Esophagus muscularis mucosa (tissue), 4 donors: ENCODE data around the gene CENPB. TPM values are rescaled to one million over a fixed set of nuclear protein-coding genes. Genes with fewer than 3 reads are reported as not detected.

Experiments used
- DNase-seq: peaks from one replicate; pipeline ENCODE4 v3.0.0-alpha.2; 2017; ENCODE audit errors: extremely low spot score
- H3K27ac ChIP-seq, 4 donors: fragments of 200-600 bp; sonication (generic); replicated peaks in 1 of 4; 1 replicate in 3 of 4; 2 replicates in 1 of 4; pipeline ENCODE4 v1.5.1; 2016 to 2019; ENCODE audit warnings: mild to moderate bottlenecking in 1 of 4
- H3K27me3 ChIP-seq, 4 donors: fragments of 200-600 bp; sonication (generic); one replicate each; pipeline versions ENCODE4 v1.5.1 to v1.6.0; 2016 to 2019
- H3K36me3 ChIP-seq, 4 donors: fragments of 200-600 bp; sonication (generic); one replicate each; pipeline ENCODE4 v1.5.1; 2016 to 2019
- H3K4me1 ChIP-seq, 4 donors: fragments of 200-600 bp; sonication (generic); one replicate each; pipeline ENCODE4 v1.5.1; 2016 to 2019
- H3K4me3 ChIP-seq, 4 donors: fragments of 200-600 bp; sonication (generic); 1 replicate in 2 of 4; 2 replicates in 2 of 4; pipeline ENCODE4 v1.5.1; 2016 to 2019; ENCODE audit warnings: mild to moderate bottlenecking in 4 of 4, moderate library complexity in 1 of 4
- H3K9me3 ChIP-seq, 4 donors: fragments of 200-600 bp; sonication (generic); 1 replicate in 3 of 4; 2 replicates in 1 of 4; pipeline ENCODE4 v1.5.1; 2016 to 2019
- EP300 ChIP-seq: sonication (generic); formaldehyde crosslinking; IDR thresholded peaks from one replicate; pipeline ENCODE4 v1.6.1; 2017; ENCODE audit warnings: antibody characterized with exemption
- POLR2A ChIP-seq: fragments of 450-650 bp; IDR thresholded peaks from one replicate; pipeline ENCODE4 v1.6.1; 2017; ENCODE audit warnings: antibody characterized with exemption, moderate library complexity, mild to moderate bottlenecking, low read depth
- POLR2AphosphoS5 ChIP-seq, 2 donors: sonication (generic); formaldehyde crosslinking; IDR thresholded peaks; one replicate each; pipeline ENCODE4 v1.6.1; 2017; ENCODE audit warnings: antibody characterized with exemption in 2 of 2
- WGBS: methylation state at CpG from one replicate; pipeline ENCODE4 v1.1.5; 2018; 5-methylcytosine and 5-hydroxymethylcytosine counted together
- intact Hi-C: fragments of 100-400 bp; cut with DNase I; formaldehyde crosslinking; loops from one replicate; pipeline ENCODE4 v1.15.1; 2023
- total RNA-seq, 4 donors: library from RNA; depleted of rRNA; stranded (reverse); fragments of >200 nt; gene quantifications; one replicate each; pipeline versions ENCODE4 v1.1.0 to v1.2.1, GENCODE V29; 2016
- TF ChIP-seq, protein P1 (sequence below), 3 experiments: fragments of 200-600 bp in 2 of 3; fragments of 450-650 bp in 1 of 3; sonication (generic) in 2 of 3; IDR thresholded peaks; one replicate each; pipeline ENCODE4 v1.5.1; 2017 to 2019; ENCODE audit warnings: antibody characterized with exemption in 3 of 3, mild to moderate bottlenecking in 2 of 3, moderate library complexity in 1 of 3

CENPB gene
- total RNA-seq, 4 donors from 2014 or later = 131 to 225 (median 199) TPM

DNA sequence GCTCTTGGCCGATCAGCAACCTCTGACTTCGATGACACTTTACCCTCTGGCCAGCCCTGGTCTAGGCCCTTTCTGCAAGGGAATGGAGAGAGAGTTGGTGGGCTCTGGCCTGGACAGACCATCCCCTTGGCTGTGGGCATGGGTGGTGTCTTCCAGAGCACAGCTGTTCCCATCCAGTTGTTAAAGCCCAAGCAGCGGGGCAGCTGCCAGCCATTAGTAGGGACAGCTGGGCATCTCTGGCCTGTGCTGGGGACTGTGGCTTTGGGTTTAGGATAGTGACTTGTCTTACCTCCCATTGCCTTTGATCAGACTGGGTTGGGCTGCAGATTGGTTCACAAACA lies 12.3 kb upstream of the CENPB start:
- intact Hi-C loops = no loop called here
- Histone ChIP-seq H3K9me3 (no peaks in the 10 kb centered on the region), H3K36me3 (peaks cover 32 to 61% (median 45%) of the 10 kb centered on the region in 4 donors), H3K27me3 (no peaks in the 10 kb centered on the region), H3K4me1 (peaks cover 15 to 64% (median 57%) of the 10 kb centered on the region in 4 donors), H3K4me3 (no peak overlapping the region), H3K27ac (peak overlapping the region; percentile 95 to 99 (median 98))
- DNase-seq = no peak
- WGBS = 93% methylated on average over 2 of the region's 3 CpGs
- TF ChIP-seq EP300 (no peak), POLR2AphosphoS5 (IDR thresholded peaks at IDR 0.05) (no peak), POLR2A (no peak)
- TF ChIP-seq, protein P1, sequence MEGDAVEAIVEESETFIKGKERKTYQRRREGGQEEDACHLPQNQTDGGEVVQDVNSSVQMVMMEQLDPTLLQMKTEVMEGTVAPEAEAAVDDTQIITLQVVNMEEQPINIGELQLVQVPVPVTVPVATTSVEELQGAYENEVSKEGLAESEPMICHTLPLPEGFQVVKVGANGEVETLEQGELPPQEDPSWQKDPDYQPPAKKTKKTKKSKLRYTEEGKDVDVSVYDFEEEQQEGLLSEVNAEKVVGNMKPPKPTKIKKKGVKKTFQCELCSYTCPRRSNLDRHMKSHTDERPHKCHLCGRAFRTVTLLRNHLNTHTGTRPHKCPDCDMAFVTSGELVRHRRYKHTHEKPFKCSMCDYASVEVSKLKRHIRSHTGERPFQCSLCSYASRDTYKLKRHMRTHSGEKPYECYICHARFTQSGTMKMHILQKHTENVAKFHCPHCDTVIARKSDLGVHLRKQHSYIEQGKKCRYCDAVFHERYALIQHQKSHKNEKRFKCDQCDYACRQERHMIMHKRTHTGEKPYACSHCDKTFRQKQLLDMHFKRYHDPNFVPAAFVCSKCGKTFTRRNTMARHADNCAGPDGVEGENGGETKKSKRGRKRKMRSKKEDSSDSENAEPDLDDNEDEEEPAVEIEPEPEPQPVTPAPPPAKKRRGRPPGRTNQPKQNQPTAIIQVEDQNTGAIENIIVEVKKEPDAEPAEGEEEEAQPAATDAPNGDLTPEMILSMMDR (IDR thresholded peaks at IDR 0.05) = no peak

DNA sequence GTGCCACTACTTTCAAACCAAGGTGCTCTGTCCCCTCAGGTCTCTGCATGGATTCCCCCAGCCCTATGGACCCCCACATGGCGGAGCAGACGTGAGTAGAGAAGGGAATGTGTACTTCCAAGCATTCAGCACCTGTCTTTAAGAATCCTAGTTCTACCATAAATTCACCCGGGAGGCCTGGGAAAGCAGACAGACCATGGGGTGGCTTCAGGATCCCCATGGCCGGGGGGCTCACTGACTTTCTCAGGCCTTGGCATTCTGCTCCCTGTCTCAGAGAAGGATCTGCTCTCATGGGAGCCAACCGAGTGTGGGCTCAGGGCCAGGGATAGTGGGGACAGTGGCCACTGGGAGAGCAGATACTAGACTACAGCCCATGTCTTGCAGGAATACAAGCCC lies 11.8 kb upstream of the CENPB start:
- peaks cover 27 to 56% (median 40%) of the 10 kb centered on the region in 4 donors for H3K36me3 ChIP-seq

DNA sequence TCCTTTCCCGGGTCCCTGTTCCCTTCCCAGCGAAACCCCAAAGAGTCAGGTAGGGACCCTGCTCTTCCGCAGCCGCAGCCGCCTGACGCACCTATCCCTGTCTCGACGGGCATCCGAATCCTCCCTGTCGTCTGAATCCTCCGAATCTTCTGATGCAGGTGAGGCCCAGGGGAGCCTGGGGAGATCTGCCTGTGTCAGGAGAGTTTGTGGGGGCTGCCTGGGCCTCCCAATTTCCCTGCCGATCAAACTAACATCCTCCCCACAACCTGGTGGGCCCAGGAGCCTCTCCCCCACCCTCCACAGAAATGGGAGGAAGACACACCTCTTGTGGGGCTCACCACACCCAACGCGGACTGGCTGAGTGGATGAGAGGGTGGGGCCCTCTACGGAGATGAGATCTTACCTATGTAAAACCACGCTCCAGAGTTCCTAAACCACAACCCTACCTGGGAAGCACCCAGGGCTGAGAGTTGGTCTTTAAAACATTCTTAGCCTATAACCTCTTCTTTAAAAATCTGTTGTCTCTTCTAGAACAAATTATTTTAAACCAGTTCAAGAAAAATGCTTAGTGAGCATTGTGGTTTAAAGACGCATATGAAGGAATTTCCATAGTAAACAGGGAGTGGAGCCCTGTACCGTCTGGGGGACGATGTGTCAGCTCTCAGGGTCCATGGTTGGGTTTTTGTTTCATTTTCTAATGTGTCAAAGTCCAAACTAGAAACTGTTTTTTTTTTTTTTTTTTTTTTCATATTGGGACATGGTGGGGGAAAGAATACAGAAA lies 11.2 kb upstream of the CENPB start:
- WGBS = 66% methylated on average over 19 of the region's 19 CpGs
- Histone ChIP-seq H3K36me3 (peaks cover 21 to 50% (median 34%) of the 10 kb centered on the region in 4 donors), H3K27ac (peak overlapping the region; percentile 95 to 99 (median 98)), H3K9me3 (no peaks in the 10 kb centered on the region), H3K27me3 (no peaks in the 10 kb centered on the region), H3K4me3 (peak overlapping the region; percentile 63 to 81 (median 66)), H3K4me1 (peaks cover 15 to 58% (median 57%) of the 10 kb centered on the region in 4 donors)
- no peak for DNase-seq
- TF ChIP-seq POLR2AphosphoS5 (IDR thresholded peaks at IDR 0.05) (no peak), EP300 (no peak), POLR2A (no peak)
- TF ChIP-seq, protein P1 (IDR thresholded peaks at IDR 0.05) = no peak
- intact Hi-C loops = no loop called here

More for the DNA sequence above, 11.8 kb upstream of the CENPB start:
- Histone ChIP-seq H3K4me1 (peaks cover 15 to 59% (median 57%) of the 10 kb centered on the region in 4 donors), H3K9me3 (no peaks in the 10 kb centered on the region), H3K4me3 (peak overlapping the region in 2 of 4 donors; percentile 67 to 81), H3K27ac (peak overlapping the region; percentile 95 to 99 (median 98)), H3K27me3 (no peaks in the 10 kb centered on the region)
- TF ChIP-seq, protein P1 (IDR thresholded peaks at IDR 0.05) = no peak
- TF ChIP-seq POLR2AphosphoS5 (IDR thresholded peaks at IDR 0.05) (no peak), POLR2A (no peak), EP300 (no peak)
- WGBS = 85% methylated on average over 5 of the region's 5 CpGs
- no peak for DNase-seq
- intact Hi-C loops = no loop called here

DNA sequence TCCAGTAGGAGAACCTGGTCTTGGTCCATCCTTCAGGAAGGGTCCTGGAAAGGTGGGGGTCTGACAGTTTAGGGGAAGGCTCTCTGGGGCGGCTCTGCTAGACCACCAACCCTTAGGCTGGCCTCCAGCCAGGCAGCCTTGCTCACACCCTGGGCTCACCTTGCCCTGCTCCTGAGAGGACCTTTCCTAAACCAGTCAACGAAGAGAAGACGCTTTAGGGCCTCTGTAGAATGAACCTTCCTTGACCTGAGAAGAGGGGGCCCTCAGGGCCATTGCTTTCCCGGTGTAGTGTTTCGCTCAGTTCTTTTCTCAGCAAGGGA lies 10.6 kb upstream of the CENPB start:
- H3K27ac ChIP-seq = peak overlapping the region; percentile 95 to 99 (median 98)
- intact Hi-C loops = no loop called here
- peaks cover 15 to 44% (median 29%) of the 10 kb centered on the region in 4 donors for H3K36me3 ChIP-seq
- DNase-seq = no peak
- no peaks in the 10 kb centered on the region for H3K9me3 ChIP-seq
- peak overlapping the region; percentile 63 to 81 (median 66) for H3K4me3 ChIP-seq
- H3K4me1 ChIP-seq = peaks cover 15 to 57% (median 56%) of the 10 kb centered on the region in 4 donors
- TF ChIP-seq POLR2AphosphoS5 (IDR thresholded peaks at IDR 0.05) (no peak), POLR2A (no peak), EP300 (no peak)
- TF ChIP-seq, protein P1 (IDR thresholded peaks at IDR 0.05) = no peak
- no peaks in the 10 kb centered on the region for H3K27me3 ChIP-seq
- WGBS = 83% methylated on average over 5 of the region's 5 CpGs
